Gastrocnemius medialis (tissue), 4 donors: ENCODE data around the gene SLC6A17. TPM values are rescaled to one million over a fixed set of nuclear protein-coding genes. Genes with fewer than 3 reads are reported as not detected.

Source experiments
- ATAC-seq, 2 donors: fragments of 150-250 bp; one replicate each; pipeline ENCODE4 v1.9.1; 2016
- DNase-seq, 2 donors: peaks; one replicate each; pipeline ENCODE4 v3.0.0-alpha.2; 2019
- H3K27ac ChIP-seq, 4 donors: fragments of 200-600 bp; sonication (generic); 1 replicate in 1 of 4; 2 replicates in 3 of 4; pipeline ENCODE4 v1.5.1; 2016 to 2018; ENCODE audit warnings: mild to moderate bottlenecking in 2 of 4, moderate library complexity in 1 of 4
- H3K27me3 ChIP-seq, 3 donors: fragments of 200-600 bp; sonication (generic) in 2 of 3; 1 replicate in 1 of 3; 2 replicates in 2 of 3; pipeline versions ENCODE4 v1.5.1 to v1.6.0; 2016 to 2019; ENCODE audit warnings: mild to moderate bottlenecking in 1 of 3, moderate library complexity in 1 of 3
- H3K36me3 ChIP-seq, 2 donors: fragments of 200-600 bp; sonication (generic) in 1 of 2; one replicate each; pipeline ENCODE4 v1.5.1; 2017 to 2018
- H3K4me1 ChIP-seq, 2 donors: fragments of 200-600 bp; sonication (generic) in 1 of 2; one replicate each; pipeline ENCODE4 v1.5.1; 2016 to 2017; ENCODE audit warnings: mild to moderate bottlenecking in 2 of 2
- H3K4me3 ChIP-seq, 4 donors: fragments of 200-600 bp; sonication (generic) in 3 of 4; 1 replicate in 1 of 4; 2 replicates in 3 of 4; pipeline ENCODE4 v1.5.1; 2016 to 2019; ENCODE audit warnings: mild to moderate bottlenecking in 2 of 4
- H3K9me3 ChIP-seq, 3 donors: fragments of 200-600 bp; sonication (generic) in 2 of 3; 1 replicate in 1 of 3; 2 replicates in 2 of 3; pipeline ENCODE4 v1.5.1; 2016 to 2019
- CTCF ChIP-seq, 5 experiments: fragments of 450-650 bp in 3 of 5; fragments of 200-600 bp in 2 of 5; sonication (generic) in 2 of 5; IDR thresholded peaks in 4 of 5; conservative IDR thresholded peaks in 1 of 5; 1 replicate in 4 of 5; 2 replicates in 1 of 5; pipeline ENCODE4 v1.5.1; 2016 to 2019; ENCODE audit warnings: antibody characterized with exemption in 5 of 5, mild to moderate bottlenecking in 3 of 5, moderate library complexity in 3 of 5
- POLR2A ChIP-seq, 2 donors: fragments of 450-650 bp; IDR thresholded peaks; one replicate each; pipeline ENCODE4 v1.6.1; 2017; ENCODE audit warnings: antibody characterized with exemption in 2 of 2, mild to moderate bottlenecking in 2 of 2, moderate library complexity in 2 of 2
- in situ Hi-C, 4 donors: fragments of 200-750 bp; cut with MboI; loops; one replicate each; pipeline versions ENCODE4 v1.15.0 to v1.8.0; 2017; ENCODE audit warnings: low sequenced_read_pairs in 4 of 4
- intact Hi-C: fragments of 100-400 bp; cut with DNase I; formaldehyde crosslinking; loops from one replicate; pipeline ENCODE4 v1.15.1; 2023; ENCODE audit warnings: low total_unique reads
- total RNA-seq, 4 donors: library from RNA; depleted of rRNA; stranded (reverse); fragments of >200 nt; gene quantifications; one replicate each; pipeline versions ENCODE4 v1.1.0 to v1.2.3, GENCODE V29; 2016

Gene SLC6A17
- total RNA-seq, 4 donors from 2014 or later = 0.02 to 0.03 TPM; not detected in 2

GRCh38 chr1:110239441-110240430 lies 89.4 kb downstream of the SLC6A17 start:
- Histone ChIP-seq H3K4me3 (no peak overlapping the region), H3K36me3 (no peaks in the 10 kb centered on the region), H3K9me3 (no peaks in the 10 kb centered on the region), H3K27me3 (no peaks in the 10 kb centered on the region), H3K27ac (no peak overlapping the region), H3K4me1 (peaks cover 0 to 4% of the 10 kb centered on the region in 2 donors)
- DNase-seq = no peak
- TF ChIP-seq POLR2A (IDR thresholded peaks at IDR 0.05) (no peak), CTCF (IDR thresholded peaks at IDR 0.05 in 4 of 5, conservative IDR thresholded peaks at IDR 0.05 in 1 of 5) (no peak)
- no peak for ATAC-seq
- intact Hi-C loops (no loop called here), in situ Hi-C loops (no loop called here)

GRCh38 chr1:110240476-110241210 lies 90.3 kb downstream of the SLC6A17 start:
- no peak overlapping the region for H3K4me3 ChIP-seq
- peaks cover 0 to 5% (median 0%) of the 10 kb centered on the region in 3 donors for H3K27me3 ChIP-seq
- H3K4me1 ChIP-seq = peaks cover 0 to 4% of the 10 kb centered on the region in 2 donors
- no peak for ATAC-seq
- no peak overlapping the region for H3K27ac ChIP-seq
- intact Hi-C loops = no loop called here
- no peaks in the 10 kb centered on the region for H3K36me3 ChIP-seq
- in situ Hi-C loops = no loop called here
- no peaks in the 10 kb centered on the region for H3K9me3 ChIP-seq
- DNase-seq = no peak
- no peak for TF ChIP-seq POLR2A (IDR thresholded peaks at IDR 0.05)
- TF ChIP-seq CTCF (IDR thresholded peaks at IDR 0.05 in 4 of 5, conservative IDR thresholded peaks at IDR 0.05 in 1 of 5) = no peak

GRCh38 chr1:110241516-110241915 lies 91.2 kb downstream of the SLC6A17 start:
- ATAC-seq (no peak), DNase-seq (no peak)
- Histone ChIP-seq H3K4me3 (no peak overlapping the region), H3K27ac (no peak overlapping the region), H3K4me1 (peaks cover 0 to 4% of the 10 kb centered on the region in 2 donors), H3K27me3 (peaks cover 0 to 5% (median 0%) of the 10 kb centered on the region in 3 donors), H3K36me3 (no peaks in the 10 kb centered on the region), H3K9me3 (no peaks in the 10 kb centered on the region)
- TF ChIP-seq POLR2A (IDR thresholded peaks at IDR 0.05) (no peak), CTCF (IDR thresholded peaks at IDR 0.05 in 4 of 5, conservative IDR thresholded peaks at IDR 0.05 in 1 of 5) (no peak)
- intact Hi-C loops = no loop called here
- in situ Hi-C loops = no loop called here

- ATAC-seq = no peak
- DNase-seq = no peak
- Histone ChIP-seq H3K9me3 (no peaks in the 10 kb centered on the region), H3K27ac (no peak overlapping the region), H3K4me1 (peaks cover 0 to 4% of the 10 kb centered on the region in 2 donors), H3K36me3 (no peaks in the 10 kb centered on the region), H3K27me3 (peaks cover 0 to 5% (median 0%) of the 10 kb centered on the region in 3 donors), H3K4me3 (no peak overlapping the region)
- in situ Hi-C loops = no loop called here
- no peak for TF ChIP-seq POLR2A (IDR thresholded peaks at IDR 0.05)
- intact Hi-C loops = no loop called here
Observed at GRCh38 chr1:110242062-110242461, 91.8 kb downstream of the SLC6A17 start.

GRCh38 chr1:110242731-110243130 lies 92.4 kb downstream of the SLC6A17 start:
- no peak for ATAC-seq
- in situ Hi-C loops = no loop called here

More at GRCh38 chr1:110242731-110243130, 92.4 kb downstream of the SLC6A17 start:
- Histone ChIP-seq H3K9me3 (no peaks in the 10 kb centered on the region), H3K4me1 (peaks cover 0 to 4% of the 10 kb centered on the region in 2 donors), H3K36me3 (no peaks in the 10 kb centered on the region), H3K27me3 (peaks cover 0 to 5% (median 0%) of the 10 kb centered on the region in 3 donors), H3K27ac (no peak overlapping the region), H3K4me3 (no peak overlapping the region)
- intact Hi-C loops = no loop called here
- DNase-seq = no peak
- TF ChIP-seq CTCF (IDR thresholded peaks at IDR 0.05 in 4 of 5, conservative IDR thresholded peaks at IDR 0.05 in 1 of 5) (no peak), POLR2A (IDR thresholded peaks at IDR 0.05) (no peak)
